EL (cell line): ENCODE measurements around the gene DGKD.
"Not testable (repeated sequence)": the region's sequence is repeated elsewhere in the genome, so short reads cannot be mapped to it uniquely, and the experiment has no call there.

Experiments
- DNase-seq: peaks from one replicate; pipeline ENCODE4 v3.0.0-alpha.2; 2016

The DGKD gene

DNA sequence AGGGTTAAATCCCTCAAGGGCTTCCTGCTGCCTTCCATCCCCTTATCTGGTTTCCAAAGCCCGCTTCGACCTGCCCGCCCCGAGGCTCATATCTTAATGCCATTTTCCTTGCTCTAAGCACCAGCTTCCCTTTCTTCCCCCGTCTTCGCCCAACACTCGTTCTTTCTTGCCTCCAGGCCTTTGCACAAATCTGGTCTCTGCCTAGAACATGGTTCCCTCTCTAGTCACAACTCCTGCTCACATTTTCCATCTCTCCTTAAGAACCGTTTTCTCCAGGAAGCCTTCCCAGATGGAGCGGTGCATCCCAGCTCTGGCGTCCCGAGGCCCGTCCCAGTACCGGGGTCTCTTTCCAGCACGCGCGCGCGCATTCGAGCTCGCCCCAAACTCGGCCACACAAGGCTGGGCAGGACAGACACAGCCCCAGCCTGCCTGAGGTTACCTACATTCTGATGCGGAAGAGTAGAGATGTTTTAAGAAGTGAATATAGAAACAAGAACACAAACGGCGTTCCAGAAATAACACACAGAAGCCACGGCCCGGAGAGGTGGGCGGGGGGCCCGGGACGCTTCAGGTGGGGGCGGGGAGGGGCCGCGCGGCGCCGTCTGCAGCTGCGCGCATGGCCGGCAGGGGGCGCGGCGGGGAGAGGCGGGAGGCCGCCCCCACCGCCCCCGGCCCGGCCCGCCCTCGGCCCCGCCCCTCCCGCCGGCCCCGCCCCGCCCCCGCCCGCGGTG lies at the start of gene DGKD:
Gene DGKD (plus strand): TSS at position 726 of the 731 bp plus-strand sequence. CDS start 25 bp downstream, outside the sequence.
- DNase-seq, result peak; percentile 40

DNA sequence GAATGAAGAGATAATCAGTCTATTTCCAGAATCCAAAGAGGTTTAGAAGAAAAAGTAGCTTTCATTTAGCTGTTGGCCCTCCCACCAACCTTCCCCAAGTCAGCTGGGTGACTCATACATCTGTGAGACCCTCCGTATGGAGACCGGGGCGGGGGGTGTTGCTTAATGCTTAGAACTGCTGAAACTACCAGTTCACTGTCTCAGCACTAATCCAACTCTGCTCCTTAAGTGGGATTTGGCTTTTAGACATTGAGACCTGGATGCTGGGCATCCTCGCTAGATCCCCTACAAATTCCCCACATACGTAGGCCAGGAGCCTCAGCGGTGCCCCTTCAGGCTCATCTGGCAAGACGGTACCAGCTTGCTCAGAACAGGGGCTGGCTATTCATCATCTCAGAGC lies 46.7 kb upstream of the DGKD start, which contains the start of gene SAG:
Gene SAG (plus strand): TSS at position 252 of the 400 bp plus-strand sequence. CDS start 1,374 bp downstream, outside the sequence.
- no peak for DNase-seq

- DNase-seq, result no peak
Observed at GRCh38 chr2:233311241-233311926, 42.9 kb upstream of the DGKD start.

DNA sequence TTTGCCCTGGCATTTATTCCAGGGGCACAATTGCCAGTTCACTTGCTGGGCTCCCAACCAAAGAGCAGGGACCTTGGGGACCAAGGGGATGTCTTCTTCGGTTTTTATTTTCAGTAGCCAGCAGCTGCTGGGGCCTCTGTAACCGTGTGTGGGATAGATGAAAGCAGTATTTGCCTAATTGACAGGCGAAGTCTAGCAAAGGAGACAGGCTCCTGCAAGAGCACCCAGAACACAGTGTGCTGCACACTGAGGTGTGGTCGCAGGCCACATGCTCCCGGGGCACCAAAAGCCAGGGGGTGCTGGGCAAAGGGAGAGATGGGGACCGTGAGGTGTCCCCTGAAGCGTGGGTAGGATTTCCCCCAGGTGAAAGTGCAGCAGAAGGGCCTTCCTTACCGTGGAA lies 41.4 kb upstream of the DGKD start:
- DNase-seq, result no peak

DNA sequence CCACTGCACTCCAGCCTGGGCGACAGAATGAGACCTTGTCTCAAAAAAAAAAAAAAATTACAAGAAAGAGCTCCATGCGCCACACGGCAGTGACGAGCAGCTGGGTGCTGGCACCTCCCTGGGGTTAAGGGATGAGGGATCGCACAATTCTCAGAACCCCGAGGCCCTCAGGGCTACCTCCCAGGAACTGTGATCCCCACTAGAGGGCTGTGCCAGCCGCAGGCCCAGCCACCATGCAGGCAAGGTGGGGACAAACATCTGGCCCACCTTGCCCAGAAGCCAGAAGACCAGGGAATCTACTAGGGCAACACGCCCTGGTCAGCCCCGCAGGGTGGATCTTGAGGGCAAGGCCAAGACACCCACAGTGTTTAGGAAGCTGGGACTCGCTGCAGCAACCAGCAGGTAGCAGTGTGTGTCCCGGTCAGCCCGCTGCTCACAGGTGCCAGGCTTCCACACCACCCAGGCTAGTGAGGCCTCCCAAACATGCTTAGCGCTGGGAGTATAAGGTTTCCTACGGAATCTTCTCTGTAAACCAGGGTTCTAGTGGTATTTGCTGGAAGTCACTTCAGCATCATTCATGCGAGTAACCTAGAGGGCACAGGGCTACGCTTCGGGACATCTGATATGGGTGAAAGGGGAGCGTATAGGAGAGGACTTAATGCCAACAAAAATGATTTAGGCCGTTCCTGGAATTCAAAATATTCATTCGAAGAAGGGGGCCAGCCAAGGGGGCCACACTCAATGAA lies 39.9 kb upstream of the DGKD start:
- DNase-seq, result no peak

- DNase-seq, result no peak
Observed at GRCh38 chr2:233317196-233317943, 36.9 kb upstream of the DGKD start.

GRCh38 chr2:233319256-233319655 lies 35.0 kb upstream of the DGKD start:
- DNase-seq, result no peak

- no peak for DNase-seq
Observed at GRCh38 chr2:233320470-233320869, 33.8 kb upstream of the DGKD start.

DNA sequence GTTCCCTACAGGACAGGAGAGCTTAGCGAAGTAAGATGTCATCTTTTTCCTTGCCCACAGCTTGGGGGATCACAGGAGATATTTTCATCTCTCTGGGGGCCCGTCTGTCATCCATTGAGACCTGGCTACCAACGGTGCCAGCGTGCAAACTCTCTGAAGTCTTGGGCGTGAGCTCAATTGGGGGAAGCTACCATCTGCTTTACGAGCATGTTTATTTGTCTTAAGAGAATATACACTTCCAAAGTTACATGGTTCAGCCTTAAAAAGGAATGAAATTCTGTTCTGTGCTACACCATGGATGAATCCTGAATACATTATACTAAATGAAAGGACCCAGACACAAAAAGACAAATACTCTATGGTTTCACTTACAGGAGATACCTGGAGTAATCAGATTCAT lies 33.1 kb upstream of the DGKD start:
- no peak for DNase-seq

DNA sequence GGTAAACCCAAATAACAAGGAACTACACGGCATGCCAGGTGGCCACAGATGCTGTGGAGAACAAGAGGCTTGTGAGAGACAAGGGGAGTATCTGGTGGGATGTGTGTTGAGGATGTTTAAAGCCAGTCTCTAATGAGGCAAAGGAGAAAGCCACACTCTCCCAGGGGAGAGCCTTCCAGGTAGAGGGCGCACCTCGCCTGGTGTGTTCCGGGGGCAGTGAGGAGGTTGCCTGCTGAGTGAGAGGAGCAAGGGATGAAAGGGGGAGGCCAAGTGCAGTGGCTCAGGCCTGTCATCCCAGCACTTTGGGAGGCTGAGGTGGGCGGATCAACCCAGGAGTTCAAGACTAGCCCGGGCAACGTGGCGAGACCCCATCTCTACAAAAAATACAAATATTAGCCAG lies 30.4 kb upstream of the DGKD start:
- DNase-seq, result no peak

DNA sequence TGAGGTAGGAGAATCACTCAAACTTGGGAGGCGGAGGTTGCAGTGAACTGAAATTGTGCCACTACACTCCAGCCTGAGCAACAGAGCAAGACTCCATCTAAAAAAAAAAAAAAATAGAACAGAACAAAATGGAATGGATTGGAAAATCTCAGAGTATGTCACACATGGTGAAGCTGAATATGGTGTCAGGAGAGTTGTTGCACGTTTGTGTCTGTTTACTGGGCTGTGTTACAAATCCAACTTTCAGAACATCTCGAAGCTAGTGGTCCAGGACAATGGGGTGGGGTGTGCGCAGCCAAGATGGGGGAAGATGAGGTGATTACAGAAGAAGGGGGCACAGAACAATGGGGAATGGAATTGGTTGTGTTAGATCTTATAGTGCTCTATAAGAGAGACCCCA lies 29.0 kb upstream of the DGKD start:
- no peak for DNase-seq

DNA sequence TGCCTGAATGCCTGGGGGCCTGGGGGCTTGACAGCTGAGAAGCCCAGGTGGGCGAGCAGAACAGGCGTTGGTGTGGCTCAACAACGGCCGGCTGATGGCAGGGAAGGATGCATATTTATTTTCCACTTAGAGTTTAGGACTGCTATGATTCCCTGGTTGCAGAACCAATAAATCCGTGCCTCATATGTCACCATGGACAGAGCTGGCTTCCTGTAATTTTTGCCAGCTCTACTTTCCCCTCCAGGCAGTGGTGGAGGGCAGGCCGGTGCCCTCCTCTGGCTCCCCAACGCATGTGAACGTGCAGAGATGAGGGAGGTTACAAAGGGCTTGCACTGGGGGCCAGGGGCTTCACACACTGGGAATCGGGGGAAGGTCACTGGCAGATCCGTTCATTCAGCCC lies 28.5 kb upstream of the DGKD start:
- DNase-seq, result no peak

DNA sequence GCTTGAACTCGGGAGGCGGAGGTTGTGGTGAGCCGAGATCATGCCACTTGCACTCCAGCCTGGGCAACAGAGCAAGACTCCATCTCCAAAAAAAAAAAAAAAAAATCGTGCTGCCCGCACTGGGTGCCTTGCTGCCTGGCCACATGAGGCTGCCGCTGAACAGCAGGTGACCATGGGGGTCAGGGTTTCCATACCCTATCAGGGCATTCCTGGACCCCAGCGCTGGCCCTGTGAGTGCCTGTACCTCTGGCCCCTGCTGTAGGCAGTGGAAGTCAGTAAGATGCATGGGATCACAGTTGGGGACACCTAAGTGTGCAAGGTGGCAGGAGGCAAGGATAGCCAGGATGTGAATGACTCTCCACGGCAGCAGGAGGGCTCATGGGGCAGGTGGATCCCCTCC lies 27.8 kb upstream of the DGKD start:
- no peak for DNase-seq

DNA sequence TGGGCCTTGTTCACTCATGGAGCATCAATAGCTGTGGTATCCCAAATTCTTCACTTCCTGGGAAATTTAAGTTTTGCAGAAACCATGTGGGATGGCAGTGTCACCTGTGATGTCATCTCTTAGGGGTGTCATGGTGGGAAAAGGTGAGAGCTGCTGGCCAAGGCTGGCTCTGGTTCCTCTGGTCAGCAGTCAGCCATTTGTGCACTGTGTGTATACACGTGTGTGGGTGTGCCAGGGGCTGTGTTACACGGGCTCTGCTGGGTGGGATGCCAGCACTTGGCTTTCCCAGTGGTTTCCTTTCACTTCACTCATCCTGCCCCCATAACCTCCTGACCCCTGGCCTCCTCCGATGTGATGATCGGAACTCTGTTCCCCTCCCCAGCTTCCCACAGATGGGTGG lies 25.4 kb upstream of the DGKD start:
- no peak for DNase-seq

GRCh38 chr2:233329489-233330135 lies 24.7 kb upstream of the DGKD start:
- peak; percentile 7 for DNase-seq

- no peak for DNase-seq
Observed at GRCh38 chr2:233331536-233331935, 22.8 kb upstream of the DGKD start.

DNA sequence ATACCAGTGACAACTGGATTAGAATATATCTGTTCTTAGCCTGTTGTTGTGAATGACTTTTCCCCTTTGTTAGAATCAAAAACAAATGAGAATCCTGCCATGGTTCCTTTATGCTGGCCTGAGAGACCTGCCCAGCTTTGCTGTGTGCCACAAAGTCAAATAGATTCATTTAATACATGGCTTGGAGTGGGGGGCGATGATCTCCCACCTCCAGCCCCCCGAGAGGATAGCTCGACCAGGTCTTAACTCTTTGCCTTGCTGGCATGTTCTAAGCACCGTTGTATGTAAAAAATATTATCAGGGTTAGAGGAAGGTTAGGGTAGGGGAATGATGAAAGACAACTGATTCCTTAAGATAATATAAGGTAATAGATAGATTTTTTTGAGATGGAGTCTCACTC lies 22.2 kb upstream of the DGKD start:
- DNase-seq, result no peak

DNA sequence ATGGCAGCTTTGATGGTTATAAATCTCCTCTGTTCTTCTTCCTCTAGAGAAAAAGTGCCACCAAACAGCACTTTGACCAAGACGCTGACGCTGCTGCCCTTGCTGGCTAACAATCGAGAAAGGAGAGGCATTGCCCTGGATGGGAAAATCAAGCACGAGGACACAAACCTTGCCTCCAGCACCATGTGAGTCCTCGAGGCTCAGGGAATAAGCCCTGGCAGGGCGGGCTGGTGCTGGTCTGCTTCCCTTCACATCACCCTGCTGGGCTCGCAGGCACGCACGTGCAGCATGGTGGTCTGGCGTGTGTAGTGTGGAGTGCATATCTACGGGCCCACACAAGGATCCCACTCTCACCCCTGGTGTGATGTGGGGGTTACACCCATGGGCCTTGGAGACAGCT lies 19.4 kb upstream of the DGKD start:
- DNase-seq, result no peak

GRCh38 chr2:233336091-233336490 lies 18.2 kb upstream of the DGKD start:
- DNase-seq, result not testable (repeated sequence)

GRCh38 chr2:233336541-233336940 lies 17.8 kb upstream of the DGKD start:
- no peak for DNase-seq

GRCh38 chr2:233338046-233338445 lies 16.2 kb upstream of the DGKD start:
- DNase-seq, result no peak

DNA sequence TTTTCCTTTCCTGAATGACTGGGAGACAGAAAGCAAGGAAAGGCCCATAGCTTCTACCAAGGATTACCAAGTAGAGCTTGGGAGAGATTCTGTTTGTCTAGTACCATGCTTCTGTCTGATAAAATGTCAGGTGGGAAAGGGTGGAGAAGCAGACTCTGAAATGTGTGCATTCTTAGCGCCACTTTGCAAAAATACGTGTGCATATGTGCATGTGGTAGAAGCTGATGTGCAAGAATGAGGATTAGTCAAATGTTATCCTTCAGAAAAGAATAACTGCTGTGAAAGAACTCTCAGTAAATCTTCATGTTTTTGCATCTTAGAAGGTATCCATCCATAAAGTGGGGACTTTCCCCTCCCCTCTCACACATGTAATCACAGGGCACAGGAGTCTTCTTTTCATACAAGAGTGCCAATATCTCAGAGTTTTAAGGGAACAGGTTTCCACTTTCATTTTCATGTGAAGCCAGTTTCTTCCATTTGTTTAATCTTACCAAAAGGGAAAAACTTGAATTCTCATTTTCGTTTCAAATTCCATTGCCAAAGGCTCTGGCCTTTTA lies 15.4 kb upstream of the DGKD start:
- DNase-seq, result no peak
